PC-3 (cell line): ENCODE measurements around the gene GALNT14.

Experiments used
- EZH2 ChIP-seq: fragments of 300-600 bp; sonication (generic); IDR thresholded peaks from one replicate; pipeline ENCODE4 v1.6.1; 2017; ENCODE audit warnings: antibody characterized with exemption, mild to moderate bottlenecking, low read length; ENCODE audit not compliant: unreplicated experiment
- TF ChIP-seq, protein P1 (sequence below): fragments of 300-600 bp; sonication (generic); conservative IDR thresholded peaks from 2 replicates; pipeline ENCODE4 v1.5.1; 2017; ENCODE audit warnings: antibody characterized with exemption, low read depth, mild to moderate bottlenecking, low read length

DNA sequence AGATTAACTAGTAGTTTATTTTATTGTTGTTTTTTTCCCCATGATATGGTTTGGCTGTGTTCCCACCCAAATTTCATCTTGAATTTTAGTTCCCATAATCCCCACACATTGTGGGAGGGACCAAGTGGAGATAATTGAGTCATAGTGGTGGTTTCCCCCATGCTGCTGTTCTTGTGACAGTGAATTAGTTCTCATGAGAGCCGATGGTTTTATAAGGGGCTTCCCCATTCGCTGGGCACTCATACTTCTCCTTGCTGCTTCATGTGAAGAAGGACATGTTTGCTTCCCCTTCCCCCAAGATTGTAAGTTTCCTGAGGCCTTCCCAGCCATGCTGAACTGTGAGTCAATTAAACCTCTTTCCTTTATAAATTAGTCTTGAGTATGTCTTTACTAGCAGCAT, 36.5 kb downstream of the GALNT14 start:
- TF ChIP-seq, protein P1, sequence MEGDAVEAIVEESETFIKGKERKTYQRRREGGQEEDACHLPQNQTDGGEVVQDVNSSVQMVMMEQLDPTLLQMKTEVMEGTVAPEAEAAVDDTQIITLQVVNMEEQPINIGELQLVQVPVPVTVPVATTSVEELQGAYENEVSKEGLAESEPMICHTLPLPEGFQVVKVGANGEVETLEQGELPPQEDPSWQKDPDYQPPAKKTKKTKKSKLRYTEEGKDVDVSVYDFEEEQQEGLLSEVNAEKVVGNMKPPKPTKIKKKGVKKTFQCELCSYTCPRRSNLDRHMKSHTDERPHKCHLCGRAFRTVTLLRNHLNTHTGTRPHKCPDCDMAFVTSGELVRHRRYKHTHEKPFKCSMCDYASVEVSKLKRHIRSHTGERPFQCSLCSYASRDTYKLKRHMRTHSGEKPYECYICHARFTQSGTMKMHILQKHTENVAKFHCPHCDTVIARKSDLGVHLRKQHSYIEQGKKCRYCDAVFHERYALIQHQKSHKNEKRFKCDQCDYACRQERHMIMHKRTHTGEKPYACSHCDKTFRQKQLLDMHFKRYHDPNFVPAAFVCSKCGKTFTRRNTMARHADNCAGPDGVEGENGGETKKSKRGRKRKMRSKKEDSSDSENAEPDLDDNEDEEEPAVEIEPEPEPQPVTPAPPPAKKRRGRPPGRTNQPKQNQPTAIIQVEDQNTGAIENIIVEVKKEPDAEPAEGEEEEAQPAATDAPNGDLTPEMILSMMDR = no peak
- no peak for TF ChIP-seq EZH2
